Skeletal muscle cell (primary cell): Measurements from ENCODE around the gene KCTD18.
A peak's percentile ranks its signal among the peaks of the same experiment; 100 is the strongest.

Experiments
- DNase-seq: peaks from one replicate; pipeline ENCODE4 v3.0.0-alpha.2; 2010; ENCODE audit warnings: low read depth
- H3K4me3 ChIP-seq: 2 replicates; pipeline ENCODE4 v1.5.1; 2011; ENCODE audit warnings: low read depth, mild to moderate bottlenecking, control low read depth, low read length, moderate library complexity

The KCTD18 gene

GRCh38 chr2:200509612-200510433 is at the start of gene KCTD18:
TSS of gene KCTD18 (minus strand) at chr2:200510068. CDS start at chr2:200507016, 3,052 bp downstream.
- H3K4me3 ChIP-seq: peak within 1 kb of the TSS; percentile 82

DNA sequence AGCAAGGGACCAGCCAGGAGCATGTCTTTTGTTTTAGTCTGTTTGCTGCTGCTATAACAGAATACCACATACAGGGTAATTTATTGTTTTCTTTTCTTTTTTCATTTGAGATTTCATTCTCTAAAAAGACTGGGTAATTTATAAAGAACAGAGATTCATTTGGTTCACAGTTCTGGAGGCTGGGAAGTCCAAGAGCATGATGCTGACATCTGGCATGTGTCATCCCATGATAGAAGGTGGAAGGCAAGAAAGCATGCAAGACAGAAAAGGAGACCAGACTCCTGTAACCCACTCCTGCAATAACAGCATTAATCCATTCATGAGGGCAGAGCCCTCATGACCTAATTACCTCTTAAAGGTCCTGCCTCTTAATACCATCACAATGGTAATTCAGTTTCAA is 30.9 kb upstream of the KCTD18 start:
- no peak for DNase-seq
- no peak overlapping the region for H3K4me3 ChIP-seq

More at GRCh38 chr2:200509612-200510433, at the start of gene KCTD18:
- DNase-seq: peak; percentile 53

DNA sequence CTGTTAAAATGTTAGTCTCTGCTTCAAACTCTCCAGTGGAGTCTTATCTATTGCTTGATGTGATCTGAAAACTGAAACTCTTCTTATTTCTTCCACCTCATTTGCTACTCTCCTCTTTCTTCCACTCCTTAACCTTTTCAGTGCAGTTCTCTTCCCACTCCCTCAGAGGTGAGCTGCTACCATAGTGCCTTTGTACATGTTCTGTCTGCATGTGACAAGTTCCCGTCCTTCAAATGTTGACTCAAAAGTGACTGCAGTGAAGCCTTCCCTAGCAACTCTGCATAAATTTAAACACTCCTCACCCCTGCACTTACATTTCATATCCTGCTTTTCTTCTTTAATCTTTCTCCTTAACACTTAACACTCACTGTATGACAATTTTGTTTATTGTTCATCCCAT is 28.3 kb upstream of the KCTD18 start:
- no peak overlapping the region for H3K4me3 ChIP-seq
- DNase-seq: no peak

- no peak overlapping the region for H3K4me3 ChIP-seq
- DNase-seq: no peak
Measured at GRCh38 chr2:200534572-200534971, 24.7 kb upstream of the KCTD18 start.

GRCh38 chr2:200533754-200534153 is 23.9 kb upstream of the KCTD18 start:
- no peak overlapping the region for H3K4me3 ChIP-seq
- DNase-seq: no peak

- no peak for DNase-seq
- no peak overlapping the region for H3K4me3 ChIP-seq
Measured at GRCh38 chr2:200528228-200528627, 18.4 kb upstream of the KCTD18 start.

DNA sequence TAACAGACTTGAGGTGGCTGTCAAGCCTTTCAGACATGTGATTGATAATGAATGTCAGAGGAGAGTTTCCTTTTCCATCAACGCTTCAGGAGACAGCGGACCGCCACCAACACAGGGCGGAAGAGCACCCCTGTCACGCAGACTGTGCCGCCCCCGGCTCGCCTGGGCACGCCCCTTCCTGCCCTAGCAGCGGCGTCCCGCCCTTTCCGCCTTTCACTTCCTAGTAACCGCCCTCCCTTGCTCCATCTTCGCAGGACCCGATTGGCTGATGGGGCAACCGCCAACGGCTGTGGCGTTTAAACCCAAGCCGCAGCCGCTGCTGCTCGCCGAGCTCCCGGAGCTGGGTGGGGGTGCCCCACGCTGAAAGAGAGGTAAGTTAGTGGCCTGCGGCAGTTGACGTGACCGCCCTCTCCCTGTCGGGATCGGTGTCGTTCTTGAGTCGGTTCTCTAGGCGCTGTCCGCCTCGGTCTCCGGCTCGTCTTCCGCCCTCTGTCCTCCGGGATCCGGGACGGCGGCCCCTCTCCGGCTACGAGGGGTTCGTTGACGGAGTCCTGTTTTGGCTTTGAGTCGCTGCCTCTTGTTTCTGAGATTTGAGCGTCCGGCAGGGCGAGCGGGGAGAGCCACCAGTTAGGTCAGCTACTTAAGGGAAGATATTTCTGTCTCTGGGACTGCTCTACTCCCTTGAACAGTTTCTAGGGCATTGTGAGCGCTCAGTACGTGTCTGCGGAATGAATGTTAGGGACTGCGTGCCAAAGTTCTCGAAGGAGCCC is 16.2 kb upstream of the KCTD18 start, which contains the start of gene SGO2:
SGO2 (plus strand) TSS at position 326 of the 770 bp plus-strand sequence. CDS start 6,769 bp downstream, outside the sequence.
- H3K4me3 ChIP-seq: peak within 1 kb of the TSS; percentile 72
- peak; percentile 75 for DNase-seq

- peak overlapping the region; percentile 72 for H3K4me3 ChIP-seq
- DNase-seq: no peak
Measured at GRCh38 chr2:200525551-200525881, 15.6 kb upstream of the KCTD18 start.

DNA sequence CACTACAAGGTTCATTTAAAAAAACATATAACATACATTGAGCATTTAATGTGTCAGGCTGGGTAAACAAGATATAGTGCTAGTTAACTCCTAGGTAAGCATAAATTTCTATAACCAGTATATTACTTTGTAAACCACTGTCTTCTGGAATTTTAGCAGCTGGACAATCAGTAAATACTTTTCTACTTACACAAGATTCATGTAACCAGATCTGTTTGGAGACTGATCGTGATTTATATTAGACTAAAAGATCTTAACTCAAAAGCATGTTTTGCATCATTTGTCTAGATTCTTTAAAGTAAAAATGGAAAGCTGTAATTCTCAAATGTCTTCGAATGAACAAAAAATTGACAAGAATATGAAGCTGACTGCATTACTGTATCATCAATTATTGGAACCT is 15.2 kb upstream of the KCTD18 start:
- no peak for DNase-seq
- H3K4me3 ChIP-seq: no peak overlapping the region

DNA sequence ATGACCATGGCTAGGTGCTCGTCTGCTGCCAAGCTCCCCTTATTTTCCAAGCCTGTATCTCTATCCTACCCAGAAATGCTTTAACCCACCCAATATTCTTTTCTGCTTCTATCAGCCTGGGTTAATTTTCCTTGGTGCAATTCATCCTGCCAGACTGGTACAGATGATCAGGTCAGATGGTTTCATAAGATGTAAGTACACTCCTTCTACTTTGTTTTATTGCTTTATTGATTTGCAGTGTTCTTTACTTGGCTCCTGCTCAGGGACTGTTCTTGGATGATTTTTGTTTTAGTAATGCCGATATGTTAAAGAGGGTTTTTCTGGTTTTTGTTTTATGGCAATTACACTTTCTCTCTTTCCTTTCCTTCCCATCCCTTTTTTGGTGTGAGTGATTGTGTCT is 13.7 kb upstream of the KCTD18 start:
- H3K4me3 ChIP-seq: no peak overlapping the region
- DNase-seq: no peak

DNA sequence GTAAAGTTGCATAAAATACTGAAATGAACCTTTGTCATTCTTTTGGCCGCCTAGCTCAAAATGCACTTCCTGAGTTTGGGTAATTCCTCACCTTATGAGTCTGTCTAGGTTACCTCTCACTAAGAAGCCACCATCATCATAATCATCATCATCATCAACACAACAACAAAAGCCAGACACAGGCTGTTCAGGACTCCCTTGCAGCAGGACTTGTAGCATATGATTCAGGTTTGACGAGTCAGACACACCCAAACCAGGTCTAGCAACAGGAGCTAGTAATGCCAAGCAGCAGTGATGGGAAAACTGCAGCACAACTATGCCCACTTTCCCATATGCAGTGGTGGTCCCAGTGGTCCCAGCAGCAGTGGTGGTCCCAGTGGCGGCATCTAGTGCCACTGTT is 13.3 kb upstream of the KCTD18 start:
- H3K4me3 ChIP-seq: no peak overlapping the region
- no peak for DNase-seq

DNA sequence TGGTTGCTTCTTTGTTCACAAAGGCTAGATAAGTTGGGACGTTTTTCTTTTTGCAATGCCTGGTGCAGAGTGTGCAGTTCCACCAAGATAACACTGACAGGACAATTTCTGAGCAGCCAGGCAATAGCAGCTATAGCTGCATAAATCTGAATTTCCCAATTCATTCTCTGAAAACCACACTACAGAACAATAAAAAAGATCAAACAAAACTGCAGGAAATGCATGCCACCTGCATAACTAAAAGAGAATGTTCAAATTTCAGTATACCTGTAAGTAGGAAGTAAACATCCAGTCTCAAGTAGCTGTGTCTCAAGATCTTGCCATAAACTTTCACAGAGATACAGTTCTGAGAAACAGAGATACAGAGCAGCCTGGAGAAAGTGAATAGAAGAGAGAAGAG is 5.3 kb upstream of the KCTD18 start:
- no peak for DNase-seq
- no peak overlapping the region for H3K4me3 ChIP-seq

DNA sequence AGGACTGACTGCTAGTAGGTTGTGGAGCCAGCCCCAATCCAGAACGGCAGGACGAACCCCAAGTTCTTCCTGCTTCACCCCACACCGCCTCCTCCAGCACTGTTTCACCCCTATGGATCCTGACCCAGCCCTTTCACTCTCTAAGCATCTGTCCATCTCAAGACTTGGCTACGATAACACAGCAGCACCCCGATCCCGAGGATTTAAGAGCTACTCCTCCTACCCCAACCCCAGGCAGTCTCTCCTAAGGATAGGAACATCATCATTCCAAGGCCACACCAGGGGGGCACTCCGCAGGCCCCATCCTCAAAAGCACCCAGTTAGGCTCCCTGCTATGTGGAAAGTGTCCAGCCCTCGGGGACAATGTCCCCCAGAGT is 645 bp downstream of the KCTD18 start:
- H3K4me3 ChIP-seq: peak overlapping the region; percentile 82
- no peak for DNase-seq

- no peak for DNase-seq
- H3K4me3 ChIP-seq: no peak overlapping the region
Measured at GRCh38 chr2:200507179-200507578, 2.7 kb downstream of the KCTD18 start.

- no peak overlapping the region for H3K4me3 ChIP-seq
- DNase-seq: no peak
Measured at GRCh38 chr2:200506679-200507078, 3.2 kb downstream of the KCTD18 start.

GRCh38 chr2:200502196-200502595 is 7.7 kb downstream of the KCTD18 start:
- no peak overlapping the region for H3K4me3 ChIP-seq
- no peak for DNase-seq

DNA sequence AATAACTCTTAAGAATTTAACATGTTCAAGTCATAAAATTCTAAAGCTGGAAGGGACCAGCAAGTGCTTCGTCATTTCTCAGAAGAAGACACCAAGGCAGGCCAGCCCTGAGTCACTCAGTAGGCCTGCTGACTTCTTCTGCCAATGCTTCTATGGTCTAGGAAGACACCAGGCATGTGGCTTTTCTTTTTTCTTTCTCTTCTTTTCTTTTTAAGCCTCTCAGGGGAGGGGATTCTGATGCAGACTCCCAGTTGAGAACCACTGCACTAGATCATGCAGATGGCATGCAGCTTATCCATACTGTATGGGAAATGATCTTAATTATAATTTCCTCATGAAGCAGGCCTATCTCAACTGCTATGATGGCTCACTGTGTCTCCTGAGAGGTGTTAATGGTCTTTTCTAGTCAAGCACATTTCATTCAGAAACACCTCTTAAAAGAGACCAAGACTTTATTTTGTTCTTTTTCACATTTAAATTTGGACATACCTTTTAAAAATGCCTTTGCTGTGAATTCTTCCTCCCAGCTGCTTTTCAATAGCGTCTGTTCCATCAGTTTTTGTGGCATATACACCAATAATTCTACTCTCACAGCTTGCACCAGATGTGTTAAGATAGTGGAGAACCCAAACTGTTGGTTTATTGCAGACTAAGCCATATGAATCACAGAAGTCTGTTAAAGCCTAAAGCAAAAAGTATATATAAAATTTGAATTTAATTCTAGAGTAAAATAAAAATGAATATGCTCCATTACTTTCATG is 11.3 kb downstream of the KCTD18 start:
- no peak for DNase-seq
- H3K4me3 ChIP-seq: no peak overlapping the region

- DNase-seq: no peak
- H3K4me3 ChIP-seq: no peak overlapping the region
Measured at GRCh38 chr2:200496696-200497095, 13.2 kb downstream of the KCTD18 start.

DNA sequence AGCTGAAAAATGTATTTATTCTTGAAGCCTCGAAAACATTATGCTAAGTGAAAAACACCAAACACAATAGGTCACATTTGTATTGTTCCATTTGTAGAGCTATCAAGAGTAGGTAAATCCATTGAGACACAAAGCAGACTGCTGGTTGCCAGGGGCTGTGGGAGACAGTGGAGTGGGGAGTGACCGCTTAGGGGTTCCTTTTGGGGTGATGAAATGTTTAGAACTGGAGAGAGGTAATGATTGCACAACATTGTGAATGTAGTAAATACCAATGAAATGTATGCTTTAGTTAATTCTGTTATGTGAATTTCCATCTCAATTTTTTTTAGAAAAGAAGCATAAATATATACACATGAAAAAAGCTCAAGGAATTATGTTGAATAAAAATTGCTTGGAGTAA is 15.8 kb downstream of the KCTD18 start:
- no peak overlapping the region for H3K4me3 ChIP-seq
- DNase-seq: no peak

- no peak overlapping the region for H3K4me3 ChIP-seq
- no peak for DNase-seq
Measured at GRCh38 chr2:200492656-200493055, 17.2 kb downstream of the KCTD18 start.
